GM12878 (cell line): ENCODE measurements around the gene INPP4B. TPM values are rescaled to one million over a fixed set of nuclear protein-coding genes. Genes with fewer than 3 reads are reported as not detected.

Source experiments
- ATAC-seq: fragments of 200-7000 bp; cut with Tn5 transposase; 3 replicates; pipeline ENCODE4 v1.9.1; 2020; ENCODE audit warnings: mild to moderate bottlenecking, moderate library complexity
- BruUV-seq: library from RNA; stranded (reverse); fragments of 400-500 nt; replicated peaks from 2 replicates; lab custom pipeline; 2021; lab: Mats Ljungman, UMichigan
- CTCF ChIA-PET: fragments of 300-600 bp; sonication (Branson Sonifier 250); formaldehyde crosslinking; extraction: SDS; loops from one replicate; lab custom pipeline; 2021; ENCODE audit warnings: inconsistent platforms; lab: Yijun Ruan, JAX
- POLR2A ChIA-PET: fragments of 350-600 bp; formaldehyde crosslinking; extraction: SDS; loops from one replicate; lab custom pipeline; 2021; ENCODE audit warnings: inconsistent platforms; lab: Charles Lee
- RAD21 ChIA-PET: fragments of 300-600 bp; sonication (Branson Sonifier 250); formaldehyde crosslinking; loops from one replicate; lab custom pipeline; 2023; ENCODE audit warnings: antibody characterized with exemption; ENCODE audit not compliant: unreplicated experiment; lab: Charles Lee
- SMC1A ChIA-PET: fragments of 300-600 bp; sonication (Branson Sonifier 250); formaldehyde crosslinking; loops from one replicate; lab custom pipeline; 2023; ENCODE audit not compliant: unreplicated experiment, uncharacterized antibody; lab: Charles Lee
- DNase-seq: peaks from one replicate; pipeline ENCODE4 v3.0.0-alpha.2; 2011; ENCODE audit warnings: low read depth, low spot score
- FAIRE-seq: peaks from 3 replicates; lab custom pipeline; 2011; peaks lifted over from hg19 to GRCh38; lab: Jason Lieb, UNC
- H2AFZ ChIP-seq: 2 replicates; pipeline ENCODE4 v1.6.0; 2011; ENCODE audit warnings: low read depth, low read length, control low read depth; ENCODE audit not compliant: control insufficient read depth
- H3K27ac ChIP-seq: 2 replicates; pipeline ENCODE4 v1.5.1; 2011; ENCODE audit warnings: control low read depth; ENCODE audit not compliant: control insufficient read depth, insufficient read depth
- H3K27me3 ChIP-seq, 2 experiments: replicated peaks in 1 of 2; 2 replicates each; pipeline versions ENCODE4 v1.6.0 to v1.6.1; 2011; ENCODE audit warnings: low read length in 1 of 2; ENCODE audit not compliant: control insufficient read depth in 2 of 2, insufficient read depth in 2 of 2
- H3K36me3 ChIP-seq, 2 experiments: 2 replicates each; pipeline ENCODE4 v1.5.1; 2011; ENCODE audit warnings: low read length in 1 of 2; ENCODE audit not compliant: control insufficient read depth in 2 of 2, insufficient read depth in 2 of 2
- H3K4me1 ChIP-seq: 2 replicates; pipeline ENCODE4 v1.6.1; 2011; ENCODE audit warnings: mild to moderate bottlenecking, low read length, moderate library complexity, mixed read lengths; ENCODE audit not compliant: control insufficient read depth, insufficient read depth
- H3K4me2 ChIP-seq: 2 replicates; pipeline ENCODE4 v1.6.0; 2011; ENCODE audit warnings: control low read depth; ENCODE audit not compliant: control insufficient read depth, insufficient read depth
- H3K4me3 ChIP-seq: fragments of 200-600 bp; sonication (generic); 2 replicates; pipeline ENCODE4 v1.5.1; 2016
- H3K79me2 ChIP-seq: 2 replicates; pipeline ENCODE4 v1.6.0; 2011; ENCODE audit warnings: low read length; ENCODE audit not compliant: control insufficient read depth, insufficient read depth
- H3K9ac ChIP-seq: 2 replicates; pipeline ENCODE4 v1.8.0; 2011; ENCODE audit warnings: low read length, control low read depth, mixed read lengths; ENCODE audit not compliant: control insufficient read depth, insufficient read depth
- H3K9me3 ChIP-seq: replicated peaks from 3 replicates; pipeline ENCODE4 v1.5.1; 2011; ENCODE audit warnings: mild to moderate bottlenecking, low read length; ENCODE audit not compliant: control insufficient read depth, insufficient read depth
- H4K20me1 ChIP-seq: 2 replicates; pipeline ENCODE4 v1.6.0; 2011; ENCODE audit not compliant: control insufficient read depth, insufficient read depth
- ATF3 ChIP-seq: IDR thresholded peaks from 2 replicates; pipeline ENCODE4 v1.6.1; 2011; ENCODE audit warnings: low read depth, mild to moderate bottlenecking, low read length, moderate library complexity, borderline replicate concordance; ENCODE audit errors: extremely low read depth
- BHLHE40 ChIP-seq, 2 experiments: fragments of 450-650 bp in 1 of 2; IDR thresholded peaks; 2 replicates each; pipeline ENCODE4 v1.6.1; 2011 to 2017; ENCODE audit warnings: low read depth in 2 of 2, borderline replicate concordance in 1 of 2, improper control_type of control experiment in 1 of 2, low read length in 1 of 2, mild to moderate bottlenecking in 1 of 2
- BRCA1 ChIP-seq: IDR thresholded peaks from 2 replicates; pipeline ENCODE4 v1.6.1; 2011; ENCODE audit warnings: low read depth, low read length, improper control_type of control experiment
- DPF2 ChIP-seq: fragments of 450-650 bp; IDR thresholded peaks from 2 replicates; pipeline ENCODE4 v1.6.1; 2017; ENCODE audit warnings: mild to moderate bottlenecking
- EP300 ChIP-seq, 2 experiments: fragments of 150-350 bp in 1 of 2; IDR thresholded peaks; 2 replicates each; pipeline ENCODE4 v1.6.1; 2011 to 2012; ENCODE audit warnings: low read depth in 2 of 2, low read length in 2 of 2, borderline replicate concordance in 1 of 2, improper control_type of control experiment in 1 of 2, inconsistent platforms in 1 of 2; ENCODE audit not compliant: control insufficient read depth in 1 of 2
- MXI1 ChIP-seq: fragments of 150-350 bp; IDR thresholded peaks from 2 replicates; pipeline ENCODE4 v1.6.1; 2011; ENCODE audit warnings: low read depth, mild to moderate bottlenecking, inconsistent platforms, low read length, improper control_type of control experiment
- PAX5 ChIP-seq: IDR thresholded peaks from 2 replicates; pipeline ENCODE4 v1.6.1; 2011; ENCODE audit warnings: low read depth, low read length, borderline replicate concordance
- PML ChIP-seq: IDR thresholded peaks from 2 replicates; pipeline ENCODE4 v1.6.1; 2012; ENCODE audit warnings: low read length, inconsistent platforms
- POLR2A ChIP-seq: IDR thresholded peaks from 2 replicates; pipeline ENCODE4 v1.6.1; 2011; ENCODE audit warnings: low read depth, mild to moderate bottlenecking, low read length
- SIX5 ChIP-seq: IDR thresholded peaks from 2 replicates; pipeline ENCODE4 v1.6.1; 2011; ENCODE audit warnings: mild to moderate bottlenecking, low read depth, low read length, moderate library complexity; ENCODE audit not compliant: severe bottlenecking
- SKIL ChIP-seq: fragments of 450-650 bp; IDR thresholded peaks from 2 replicates; pipeline ENCODE4 v1.6.1; 2017; ENCODE audit warnings: mild to moderate bottlenecking, low read depth, inconsistent platforms; ENCODE audit not compliant: poor library complexity, severe bottlenecking
- SMAD1 ChIP-seq: fragments of 450-650 bp; IDR thresholded peaks from 2 replicates; pipeline ENCODE4 v1.6.1; 2018; ENCODE audit warnings: mild to moderate bottlenecking, low read depth; ENCODE audit not compliant: partially characterized antibody
- USF2 ChIP-seq: IDR thresholded peaks from 2 replicates; pipeline ENCODE4 v1.6.1; 2011; ENCODE audit warnings: low read depth, low read length, improper control_type of control experiment, borderline replicate concordance
- ZNF687 ChIP-seq: fragments of 450-650 bp; IDR thresholded peaks from 2 replicates; pipeline ENCODE4 v1.6.1; 2017; ENCODE audit warnings: mild to moderate bottlenecking, moderate library complexity
- WGBS: methylation state at CpG from one replicate; pipeline ENCODE4 v1.1.6; 2016; ENCODE audit warnings: low lambda C conversion rate; ENCODE audit not compliant: insufficient replicate concordance, insufficient coverage; ENCODE audit errors: missing lambda C conversion rate; 5-methylcytosine and 5-hydroxymethylcytosine counted together
- in situ Hi-C: fragments of 300-500 bp; cut with MboI; formaldehyde crosslinking; loops from 9 replicates; pipeline ENCODE4 v1.14.3; 2018; ENCODE audit warnings: mixed read lengths
- intact Hi-C: fragments of 100-400 bp; cut with micrococcal nuclease; formaldehyde crosslinking; loops from one replicate; pipeline ENCODE4 v1.14.2; 2022; ENCODE audit not compliant: unreplicated experiment
- polyA plus RNA-seq, 11 experiments: library from polyadenylated mRNA; depleted of rRNA in 4 of 11; unstranded in 6 of 11; stranded (reverse) in 5 of 11; fragments of >200 nt; fragmentation: Nextera tagmentation in 4 of 11; fragmentation: Illumina TruSeq in 1 of 11; extraction: Ambion mirVana in 4 of 11; extraction: Trizol in 1 of 11; gene quantifications; 1 replicate in 1 of 11; 2 replicates in 10 of 11; pipeline versions ENCODE4 v1.2.1 to v1.2.3, GENCODE V29; 2011 to 2016; ENCODE audit warnings: inconsistent platforms in 2 of 11, missing spikeins in 2 of 11, low read depth in 1 of 11
- total RNA-seq, 4 experiments: library from RNA; depleted of rRNA in 3 of 4; stranded (reverse); fragments of >200 nt in 3 of 4; fragmentation: Illumina TruSeq in 1 of 4; extraction: Trizol in 1 of 4; gene quantifications; 2 replicates each; pipeline versions ENCODE4 v1.2.1 to v1.2.3, GENCODE V29; 2013 to 2021

INPP4B gene
- total and polyA plus RNA-seq, 10 of the 15 experiments (the other 5 are each of a cell fraction or from before 2014, with no cell fraction given): 0.53 to 11.2 (median 0.95) TPM

GRCh38 chr4:142565771-142566170 is 280.3 kb downstream of the INPP4B start:
- intact Hi-C loops: loop anchor here (5.0 to 10.0 kb wide), 4 partner anchors 152 to 441 kb away; no protein-coding TSS in a partner anchor
- ChIA-PET SMC1A (interaction anchor here (0.6 to 7.1 kb wide), 13 partner anchors 10 to 924 kb away, joined by 3 to 120 read pairs (median 9); no protein-coding TSS in a partner anchor), RAD21 (interaction anchor here (0.8 to 6.0 kb wide), 13 partner anchors 12 to 282 kb away, joined by 3 to 133 read pairs (median 19); no protein-coding TSS in a partner anchor), CTCF (interaction anchor here (1.8 to 5.9 kb wide), 6 partner anchors 24 to 212 kb away, joined by 5 to 119 read pairs (median 16); no protein-coding TSS in a partner anchor), POLR2A (interaction anchor here (0.8 to 1.2 kb wide), 2 partner anchors 155 to 212 kb away, joined by 3 to 5 read pairs; no protein-coding TSS in a partner anchor)
- no peak overlapping the region for H2AFZ ChIP-seq
- H3K79me2 ChIP-seq: no peaks in the 10 kb centered on the region
- no peaks in the 10 kb centered on the region for H4K20me1 ChIP-seq
- no peaks in the 10 kb centered on the region for H3K4me1 ChIP-seq
- H3K4me3 ChIP-seq: no peak overlapping the region
- H3K9me3 ChIP-seq: no peaks in the 10 kb centered on the region
- H3K36me3 ChIP-seq: no peaks in the 10 kb centered on the region
- WGBS: 54% methylated on average over 7 of the region's 7 CpGs
- H3K4me2 ChIP-seq: no peak overlapping the region
- no peak overlapping the region for H3K27ac ChIP-seq
- DNase-seq (no peak), FAIRE-seq (no peak), ATAC-seq (peak; percentile 58)
- no peak overlapping the region for H3K9ac ChIP-seq
- no TSS peak for BruUV-seq
- in situ Hi-C loops: no loop called here
- H3K27me3 ChIP-seq: no peaks in the 10 kb centered on the region
- TF ChIP-seq POLR2A (no peak), SIX5 (no peak), ZNF687 (no peak), EP300 (IDR thresholded peaks at IDR 0.05; ENCODE audit: borderline replicate concordance in 1 of 2, control insufficient read depth in 1 of 2, low read depth in 2 of 2, low read length in 2 of 2) (0 out of 4 replicates have a peak, but pooled peaks of 1 of the 2 experiments have one; percentile 38), BHLHE40 (IDR thresholded peaks at IDR 0.05; ENCODE audit: borderline replicate concordance in 1 of 2, low read depth in 2 of 2, low read length in 1 of 2) (0 out of 4 replicates have a peak, but pooled peaks of 1 of the 2 experiments have one; percentile 14), SKIL (no peak), USF2 (no peak), PAX5 (no peak), ATF3 (no peak), BRCA1 (no peak), SMAD1 (peak; percentile 31), MXI1 (no peak), PML (no peak), DPF2 (0 out of 2 replicates have a peak, but pooled peaks have one; percentile 20)
